Keratinocyte (primary cell): ENCODE measurements around the gene ABLIM1. TPM values are rescaled to one million over a fixed set of nuclear protein-coding genes. Genes with fewer than 3 reads are reported as not detected.

Experiments used
- DNase-seq: peaks from one replicate; pipeline ENCODE4 v3.0.0-alpha.2; 2011; ENCODE audit warnings: low read depth, missing footprints, low spot score
- FAIRE-seq: peaks from 2 replicates; lab custom pipeline; 2011; peaks lifted over from hg19 to GRCh38; lab: Jason Lieb, UNC
- H2AFZ ChIP-seq: 2 replicates; pipeline ENCODE4 v1.6.0; 2012; ENCODE audit warnings: low read length, control low read depth, inconsistent platforms; ENCODE audit not compliant: control insufficient read depth
- H3K27ac ChIP-seq: 2 replicates; pipeline ENCODE4 v1.5.1; 2011; ENCODE audit warnings: low read length; ENCODE audit not compliant: control insufficient read depth, insufficient read depth
- H3K27me3 ChIP-seq: 3 replicates; pipeline ENCODE4 v1.6.0; 2011; ENCODE audit warnings: low read length; ENCODE audit not compliant: control insufficient read depth, insufficient read depth; ENCODE audit errors: extremely low read depth
- H3K36me3 ChIP-seq, 2 experiments: 2 replicates in 1 of 2; 3 replicates in 1 of 2; pipeline ENCODE4 v1.5.1; 2011; ENCODE audit warnings: low read length in 2 of 2, mild to moderate bottlenecking in 1 of 2; ENCODE audit not compliant: control insufficient read depth in 2 of 2, insufficient read depth in 2 of 2; ENCODE audit errors: extremely low read depth in 1 of 2
- H3K4me1 ChIP-seq: 3 replicates; pipeline ENCODE4 v1.5.1; 2011; ENCODE audit warnings: low read length; ENCODE audit not compliant: control insufficient read depth, insufficient read depth; ENCODE audit errors: extremely low read depth
- H3K4me2 ChIP-seq: 3 replicates; pipeline ENCODE4 v1.6.0; 2011; ENCODE audit warnings: low read depth, low read length; ENCODE audit not compliant: control insufficient read depth, insufficient read depth; ENCODE audit errors: extremely low read depth
- H3K4me3 ChIP-seq, 3 experiments: fragments of 200-600 bp in 1 of 3; sonication (generic) in 1 of 3; 2 replicates in 2 of 3; 3 replicates in 1 of 3; pipeline ENCODE4 v1.5.1; 2011 to 2016; ENCODE audit warnings: low read length in 3 of 3, mild to moderate bottlenecking in 3 of 3, control low read depth in 2 of 3, inconsistent platforms in 1 of 3, low read depth in 1 of 3, mixed read lengths in 1 of 3, mixed run types in 1 of 3, moderate library complexity in 1 of 3; ENCODE audit not compliant: control insufficient read depth in 2 of 3, insufficient read depth in 2 of 3; ENCODE audit errors: extremely low read depth in 1 of 3
- H3K79me2 ChIP-seq: 2 replicates; pipeline ENCODE4 v1.6.0; 2012; ENCODE audit warnings: low read length; ENCODE audit not compliant: control insufficient read depth, insufficient read depth
- H3K9ac ChIP-seq: 3 replicates; pipeline ENCODE4 v1.6.0; 2011; ENCODE audit warnings: low read length; ENCODE audit not compliant: control insufficient read depth, insufficient read depth; ENCODE audit errors: extremely low read depth
- H3K9me1 ChIP-seq: 3 replicates; pipeline ENCODE4 v1.6.0; 2011; ENCODE audit warnings: low read length; ENCODE audit not compliant: control insufficient read depth, insufficient read depth; ENCODE audit errors: extremely low read depth
- H3K9me3 ChIP-seq: 2 replicates; pipeline ENCODE4 v1.5.1; 2012; ENCODE audit warnings: low read depth, low read length; ENCODE audit not compliant: control insufficient read depth
- H4K20me1 ChIP-seq: 3 replicates; pipeline ENCODE4 v1.6.0; 2011; ENCODE audit warnings: low read length; ENCODE audit not compliant: control insufficient read depth, insufficient read depth; ENCODE audit errors: extremely low read depth
- EZH2 ChIP-seq: IDR thresholded peaks from one replicate; pipeline ENCODE4 v1.6.1; 2012; ENCODE audit warnings: inconsistent platforms, mild to moderate bottlenecking, low read length, moderate library complexity
- dilution Hi-C: fragments of 300-500 bp; cut with MboI; formaldehyde crosslinking; loops from one replicate; pipeline ENCODE4 v1.7.0; 2020; ENCODE audit warnings: low sequenced_read_pairs; ENCODE audit not compliant: extremely low pct_ligation_motif_present
- polyA plus RNA-seq, 5 experiments: library from polyadenylated mRNA; depleted of rRNA in 3 of 5; stranded (reverse) in 3 of 5; stranded (forward) in 1 of 5; unstranded in 1 of 5; fragments of >200 nt; gene quantifications; 1 replicate in 1 of 5; 2 replicates in 3 of 5; 3 replicates in 1 of 5; pipeline versions ENCODE4 v1.2.1 to v1.2.3, GENCODE V29; 2011 to 2012; ENCODE audit warnings: missing spikeins in 2 of 5, low read depth in 1 of 5, low replicate concordance in 1 of 5
- TF ChIP-seq, protein P1 (sequence below), 3 experiments: IDR thresholded peaks in 1 of 3; conservative IDR thresholded peaks in 1 of 3; optimal IDR thresholded peaks in 1 of 3; 2 replicates in 2 of 3; 3 replicates in 1 of 3; pipeline versions ENCODE3 to v1.5.1; 2011; ENCODE audit warnings: low read length in 3 of 3, mild to moderate bottlenecking in 3 of 3, moderate library complexity in 2 of 3, control low read depth in 1 of 3, inconsistent platforms in 1 of 3; ENCODE audit not compliant: insufficient read depth in 2 of 3; ENCODE audit errors: extremely low read depth in 1 of 3

The ABLIM1 gene
- polyA plus RNA-seq, 1 donor (not counting 4 experiments of a cell fraction or from before 2014, with no cell fraction given) = 55.2 TPM

DNA sequence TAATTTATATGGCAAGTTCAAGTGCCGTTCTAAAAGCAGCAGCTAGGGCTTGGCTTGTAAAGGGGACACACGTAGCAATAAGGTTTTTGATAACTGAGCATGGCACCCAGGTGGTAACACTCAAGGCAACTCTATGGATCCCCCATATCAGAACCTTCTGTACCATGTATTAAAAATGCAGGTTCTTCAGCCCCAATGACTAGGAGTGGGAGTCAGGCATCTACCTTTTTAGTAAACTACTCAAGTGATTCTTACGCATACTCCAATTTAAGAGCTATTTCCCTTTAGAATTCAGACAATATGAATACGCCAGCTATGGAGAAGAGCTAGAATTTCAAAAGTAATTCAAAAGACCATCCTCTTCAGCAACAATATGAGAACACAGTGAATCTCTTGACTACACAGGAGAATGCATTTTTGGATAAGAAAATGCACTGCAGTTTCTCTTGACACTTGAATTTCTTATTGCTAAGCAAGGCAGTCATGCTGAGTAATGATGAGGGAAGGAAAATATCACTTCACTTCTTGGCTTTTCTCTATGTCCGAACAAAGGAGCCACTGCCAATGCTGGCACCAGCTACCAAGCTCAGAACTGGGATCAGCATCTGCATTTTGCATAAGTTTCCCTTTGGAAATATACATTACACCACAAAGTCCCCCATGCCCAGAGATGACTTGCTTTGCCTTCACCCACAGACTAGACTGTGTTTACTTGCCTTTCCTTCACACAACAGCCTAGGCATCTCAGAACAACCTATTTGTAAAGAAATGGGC lies 53.5 kb downstream of the ABLIM1 start:
- no peak overlapping the region for H3K4me2 ChIP-seq
- H3K4me3 ChIP-seq = no peak overlapping the region
- no peaks in the 10 kb centered on the region for H3K27me3 ChIP-seq
- DNase-seq = no peak
- TF ChIP-seq EZH2 = no peak
- TF ChIP-seq, protein P1, sequence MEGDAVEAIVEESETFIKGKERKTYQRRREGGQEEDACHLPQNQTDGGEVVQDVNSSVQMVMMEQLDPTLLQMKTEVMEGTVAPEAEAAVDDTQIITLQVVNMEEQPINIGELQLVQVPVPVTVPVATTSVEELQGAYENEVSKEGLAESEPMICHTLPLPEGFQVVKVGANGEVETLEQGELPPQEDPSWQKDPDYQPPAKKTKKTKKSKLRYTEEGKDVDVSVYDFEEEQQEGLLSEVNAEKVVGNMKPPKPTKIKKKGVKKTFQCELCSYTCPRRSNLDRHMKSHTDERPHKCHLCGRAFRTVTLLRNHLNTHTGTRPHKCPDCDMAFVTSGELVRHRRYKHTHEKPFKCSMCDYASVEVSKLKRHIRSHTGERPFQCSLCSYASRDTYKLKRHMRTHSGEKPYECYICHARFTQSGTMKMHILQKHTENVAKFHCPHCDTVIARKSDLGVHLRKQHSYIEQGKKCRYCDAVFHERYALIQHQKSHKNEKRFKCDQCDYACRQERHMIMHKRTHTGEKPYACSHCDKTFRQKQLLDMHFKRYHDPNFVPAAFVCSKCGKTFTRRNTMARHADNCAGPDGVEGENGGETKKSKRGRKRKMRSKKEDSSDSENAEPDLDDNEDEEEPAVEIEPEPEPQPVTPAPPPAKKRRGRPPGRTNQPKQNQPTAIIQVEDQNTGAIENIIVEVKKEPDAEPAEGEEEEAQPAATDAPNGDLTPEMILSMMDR (optimal IDR thresholded peaks at IDR 0.05 in 1 of 3, IDR thresholded peaks at IDR 0.05 in 1 of 3, conservative IDR thresholded peaks at IDR 0.05 in 1 of 3; ENCODE audit: extremely low read depth in 1 of 3, insufficient read depth in 2 of 3, low read length in 3 of 3) = no peak
- H3K9ac ChIP-seq = no peak overlapping the region
- H3K9me1 ChIP-seq = no peaks in the 10 kb centered on the region
- no peak overlapping the region for H3K27ac ChIP-seq
- no peak for FAIRE-seq
- no peaks in the 10 kb centered on the region for H3K4me1 ChIP-seq
- no peaks in the 10 kb centered on the region for H4K20me1 ChIP-seq
- no peaks in the 10 kb centered on the region for H3K36me3 ChIP-seq
- dilution Hi-C loops = no loop called here
- H3K9me3 ChIP-seq = no peaks in the 10 kb centered on the region
- no peak overlapping the region for H2AFZ ChIP-seq
- H3K79me2 ChIP-seq = no peaks in the 10 kb centered on the region

DNA sequence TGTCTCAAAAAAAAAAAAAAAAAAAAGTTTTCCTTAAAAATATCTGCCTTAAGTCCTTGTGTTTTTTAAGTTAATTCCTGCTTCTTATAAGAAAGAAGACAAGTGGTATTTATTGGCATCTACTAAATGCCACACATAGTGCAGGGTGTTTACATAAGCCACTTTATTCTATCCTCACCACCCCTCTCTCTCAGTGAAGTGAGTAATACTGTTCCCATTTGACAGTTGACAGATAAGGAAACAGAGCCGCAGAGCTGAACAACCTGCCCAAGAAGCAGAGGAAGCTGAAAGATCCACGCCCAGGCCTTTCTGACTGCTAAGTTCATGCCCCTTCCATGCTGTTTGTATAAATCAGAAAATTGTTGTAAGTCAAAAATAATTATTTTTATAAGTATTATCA lies 54.1 kb downstream of the ABLIM1 start:
- Histone ChIP-seq H3K9me1 (no peaks in the 10 kb centered on the region), H3K9me3 (no peaks in the 10 kb centered on the region), H3K27me3 (no peaks in the 10 kb centered on the region), H3K9ac (no peak overlapping the region), H2AFZ (no peak overlapping the region), H3K36me3 (no peaks in the 10 kb centered on the region), H4K20me1 (no peaks in the 10 kb centered on the region), H3K4me3 (no peak overlapping the region), H3K79me2 (no peaks in the 10 kb centered on the region), H3K4me1 (no peaks in the 10 kb centered on the region), H3K27ac (no peak overlapping the region), H3K4me2 (no peak overlapping the region)
- DNase-seq (no peak), FAIRE-seq (no peak)
- dilution Hi-C loops = no loop called here
- TF ChIP-seq, protein P1 (optimal IDR thresholded peaks at IDR 0.05 in 1 of 3, IDR thresholded peaks at IDR 0.05 in 1 of 3, conservative IDR thresholded peaks at IDR 0.05 in 1 of 3; ENCODE audit: extremely low read depth in 1 of 3, insufficient read depth in 2 of 3, low read length in 3 of 3) = no peak
- TF ChIP-seq EZH2 = no peak
